Panc1 (cell line): ENCODE data around the gene SAMHD1.

Source experiments
- TCF7L2 ChIP-seq: IDR thresholded peaks from 2 replicates; pipeline ENCODE4 v1.6.1; 2011; ENCODE audit warnings: mild to moderate bottlenecking, low read depth, low read length, inconsistent platforms
- TF ChIP-seq, protein P1 (sequence below): fragments of 450-650 bp; IDR thresholded peaks from 2 replicates; pipeline ENCODE4 v1.5.1; 2017; ENCODE audit warnings: mild to moderate bottlenecking

DNA sequence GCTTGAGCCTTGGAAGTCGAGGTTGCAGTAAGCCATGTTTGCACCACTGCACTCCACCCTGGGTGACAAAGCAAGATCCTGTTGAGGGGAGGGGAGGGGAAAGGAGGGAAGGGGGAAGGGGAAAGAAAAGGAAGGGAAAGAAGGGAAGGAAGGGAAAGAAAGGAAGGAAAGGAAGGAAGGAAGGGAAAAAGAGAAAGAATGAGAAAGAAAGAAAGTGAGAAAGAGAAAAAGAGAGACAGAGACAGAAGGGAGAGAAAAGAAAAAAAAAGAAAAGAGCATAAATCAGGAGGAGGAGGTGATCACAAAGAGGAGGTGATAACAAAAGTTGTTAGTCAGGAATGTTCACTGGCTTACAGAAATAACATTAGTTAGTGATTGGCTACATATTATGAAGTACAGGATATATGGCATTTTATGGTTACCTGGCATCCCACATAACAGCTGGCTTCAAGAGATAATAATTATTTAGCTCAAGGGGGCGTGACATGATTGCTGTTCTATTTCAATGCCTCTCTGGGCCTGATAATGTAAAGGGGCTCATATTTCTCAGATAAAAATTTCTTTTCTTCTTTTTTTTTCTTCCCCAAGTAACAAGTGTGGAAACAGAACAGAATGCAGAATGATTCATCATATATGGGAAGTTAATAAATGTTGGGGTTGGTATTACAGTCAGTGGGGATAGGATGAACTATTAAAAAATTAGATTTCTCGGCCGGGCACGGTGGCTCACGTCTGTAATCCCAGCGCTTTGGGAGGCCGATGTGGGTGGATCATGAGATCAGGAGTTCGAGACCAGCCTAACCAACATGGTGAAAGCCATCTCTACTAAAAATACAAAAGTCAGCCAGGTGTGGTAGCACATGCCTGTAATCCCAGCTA lies 27.1 kb downstream of the SAMHD1 start:
- TF ChIP-seq, protein P1, sequence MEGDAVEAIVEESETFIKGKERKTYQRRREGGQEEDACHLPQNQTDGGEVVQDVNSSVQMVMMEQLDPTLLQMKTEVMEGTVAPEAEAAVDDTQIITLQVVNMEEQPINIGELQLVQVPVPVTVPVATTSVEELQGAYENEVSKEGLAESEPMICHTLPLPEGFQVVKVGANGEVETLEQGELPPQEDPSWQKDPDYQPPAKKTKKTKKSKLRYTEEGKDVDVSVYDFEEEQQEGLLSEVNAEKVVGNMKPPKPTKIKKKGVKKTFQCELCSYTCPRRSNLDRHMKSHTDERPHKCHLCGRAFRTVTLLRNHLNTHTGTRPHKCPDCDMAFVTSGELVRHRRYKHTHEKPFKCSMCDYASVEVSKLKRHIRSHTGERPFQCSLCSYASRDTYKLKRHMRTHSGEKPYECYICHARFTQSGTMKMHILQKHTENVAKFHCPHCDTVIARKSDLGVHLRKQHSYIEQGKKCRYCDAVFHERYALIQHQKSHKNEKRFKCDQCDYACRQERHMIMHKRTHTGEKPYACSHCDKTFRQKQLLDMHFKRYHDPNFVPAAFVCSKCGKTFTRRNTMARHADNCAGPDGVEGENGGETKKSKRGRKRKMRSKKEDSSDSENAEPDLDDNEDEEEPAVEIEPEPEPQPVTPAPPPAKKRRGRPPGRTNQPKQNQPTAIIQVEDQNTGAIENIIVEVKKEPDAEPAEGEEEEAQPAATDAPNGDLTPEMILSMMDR: no peak
- TF ChIP-seq TCF7L2: no peak
